IMR-90 (cell line): ENCODE results near the gene MAPK10. TPM values are rescaled to one million over a fixed set of nuclear protein-coding genes. Genes with fewer than 3 reads are reported as not detected.

Experiments
- ATAC-seq: fragments of 200-7000 bp; cut with Tn5 transposase; 2 replicates; pipeline ENCODE4 v1.9.1; 2020; ENCODE audit warnings: low read depth, mild to moderate bottlenecking, moderate library complexity
- BruUV-seq: library from RNA; stranded (reverse); fragments of 400-500 nt; replicated peaks from 2 replicates; lab custom pipeline; 2021; lab: Mats Ljungman, UMichigan
- CTCF ChIA-PET: fragments of 300-600 bp; formaldehyde crosslinking; extraction: SDS; loops from one replicate; lab custom pipeline; 2021; ENCODE audit warnings: antibody characterized with exemption; lab: Yijun Ruan, JAX
- POLR2A ChIA-PET: fragments of 300-600 bp; sonication (Branson Sonifier 250); formaldehyde crosslinking; loops from one replicate; lab custom pipeline; 2022; ENCODE audit warnings: antibody characterized with exemption; ENCODE audit not compliant: unreplicated experiment; lab: Charles Lee
- DNase-seq: peaks from one replicate; pipeline ENCODE4 v3.0.0; 2013
- H2AFZ ChIP-seq: replicated peaks from 2 replicates; pipeline ENCODE3; 2013; ENCODE audit warnings: low read length, mild to moderate bottlenecking; ENCODE audit not compliant: poor library complexity
- H2AK5ac ChIP-seq: 2 replicates; pipeline ENCODE4 v1.6.1; 2013; ENCODE audit warnings: low read depth, low read length, inconsistent platforms
- H2AK9ac ChIP-seq: replicated peaks from 2 replicates; pipeline ENCODE3; 2013; ENCODE audit warnings: mild to moderate bottlenecking, low read depth, low read length, moderate library complexity; ENCODE audit not compliant: poor library complexity
- H2BK120ac ChIP-seq: 2 replicates; pipeline ENCODE4 v1.6.1; 2013; ENCODE audit warnings: low read depth, low read length, inconsistent platforms
- H2BK15ac ChIP-seq: 3 replicates; pipeline ENCODE4 v1.6.1; 2013; ENCODE audit warnings: low read depth, low read length, inconsistent platforms
- H2BK20ac ChIP-seq: 2 replicates; pipeline ENCODE4 v1.6.1; 2013; ENCODE audit warnings: low read depth, mild to moderate bottlenecking, inconsistent platforms, low read length, moderate library complexity
- H2BK5ac ChIP-seq: 2 replicates; pipeline ENCODE4 v1.6.1; 2013; ENCODE audit warnings: mild to moderate bottlenecking, low read depth, low read length, inconsistent platforms; ENCODE audit not compliant: poor library complexity, severe bottlenecking
- H3K14ac ChIP-seq: replicated peaks from 2 replicates; pipeline ENCODE4 v1.6.1; 2013; ENCODE audit warnings: low read depth, low read length, inconsistent platforms
- H3K18ac ChIP-seq: 2 replicates; pipeline ENCODE4 v1.6.1; 2013; ENCODE audit warnings: low read depth, low read length, control low read depth
- H3K23ac ChIP-seq: 2 replicates; pipeline ENCODE4 v1.6.1; 2013; ENCODE audit warnings: low read depth, low read length, inconsistent platforms
- H3K27ac ChIP-seq: 2 replicates; pipeline ENCODE4 v1.5.1; 2013; ENCODE audit warnings: mild to moderate bottlenecking, control low read depth, low read length; ENCODE audit not compliant: insufficient read depth
- H3K27me3 ChIP-seq: 2 replicates; pipeline ENCODE4 v1.6.1; 2013; ENCODE audit warnings: low read length; ENCODE audit not compliant: control insufficient read depth, insufficient read depth
- H3K36me3 ChIP-seq: 2 replicates; pipeline ENCODE4 v1.6.1; 2013; ENCODE audit warnings: low read length, mixed read lengths; ENCODE audit not compliant: control insufficient read depth, insufficient read depth
- H3K4ac ChIP-seq: 2 replicates; pipeline ENCODE4 v1.6.1; 2013; ENCODE audit warnings: low read depth, low read length, inconsistent platforms
- H3K4me1 ChIP-seq: 2 replicates; pipeline ENCODE4 v1.6.1; 2013; ENCODE audit warnings: low read length, mixed read lengths; ENCODE audit not compliant: control insufficient read depth, insufficient read depth
- H3K4me2 ChIP-seq: 2 replicates; pipeline ENCODE4 v1.6.1; 2013; ENCODE audit warnings: low read depth, mild to moderate bottlenecking, control low read depth, low read length, moderate library complexity
- H3K4me3 ChIP-seq: 2 replicates; pipeline ENCODE4 v1.5.1; 2013; ENCODE audit warnings: low read depth, mild to moderate bottlenecking, control low read depth, low read length, moderate library complexity; ENCODE audit not compliant: insufficient read depth
- H3K56ac ChIP-seq: 2 replicates; pipeline ENCODE4 v1.6.1; 2013; ENCODE audit warnings: low read length, inconsistent platforms; ENCODE audit not compliant: insufficient read depth; ENCODE audit errors: extremely low read depth
- H3K79me1 ChIP-seq, 2 experiments: 2 replicates each; pipeline ENCODE4 v1.6.1; 2013; ENCODE audit warnings: low read length in 2 of 2, inconsistent platforms in 1 of 2, low read depth in 1 of 2
- H3K9ac ChIP-seq: 2 replicates; pipeline ENCODE4 v1.6.1; 2013; ENCODE audit warnings: low read depth, low read length, control low read depth
- H3K9me1 ChIP-seq: 2 replicates; pipeline ENCODE4 v1.6.1; 2013; ENCODE audit warnings: low read length, inconsistent platforms; ENCODE audit not compliant: insufficient read depth
- H3K9me3 ChIP-seq: 2 replicates; pipeline ENCODE4 v1.6.1; 2013; ENCODE audit warnings: low read length; ENCODE audit not compliant: control insufficient read depth, insufficient read depth
- H4K20me1 ChIP-seq: 2 replicates; pipeline ENCODE4 v1.6.1; 2013; ENCODE audit warnings: low read length, inconsistent platforms; ENCODE audit not compliant: insufficient read depth
- H4K5ac ChIP-seq: 2 replicates; pipeline ENCODE4 v1.6.1; 2013; ENCODE audit warnings: mild to moderate bottlenecking, low read depth, low read length, control low read depth
- H4K8ac ChIP-seq, 2 experiments: 2 replicates each; pipeline ENCODE4 v1.6.1; 2013; ENCODE audit warnings: low read depth in 2 of 2, low read length in 2 of 2, control low read depth in 1 of 2, inconsistent platforms in 1 of 2
- H4K91ac ChIP-seq: 2 replicates; pipeline ENCODE4 v1.6.1; 2013; ENCODE audit warnings: low read depth, low read length, inconsistent platforms; ENCODE audit not compliant: insufficient read depth
- BHLHE40 ChIP-seq: fragments of 150-350 bp; IDR thresholded peaks from 2 replicates; pipeline ENCODE4 v1.6.1; 2016; ENCODE audit warnings: mild to moderate bottlenecking, low read depth, low read length
- CEBPB ChIP-seq: IDR thresholded peaks from 2 replicates; pipeline ENCODE4 v1.6.1; 2012; ENCODE audit warnings: low read depth, low read length, improper control_type of control experiment
- CHD1 ChIP-seq: IDR thresholded peaks from 2 replicates; pipeline ENCODE4 v1.6.1; 2012; ENCODE audit warnings: low read depth, low read length, improper control_type of control experiment
- CTCF ChIP-seq: conservative IDR thresholded peaks from 2 replicates; pipeline ENCODE4 v1.5.1; 2012; ENCODE audit warnings: mild to moderate bottlenecking, low read depth, low read length, improper control_type of control experiment
- FOS ChIP-seq: fragments of 150-350 bp; IDR thresholded peaks from 2 replicates; pipeline ENCODE4 v1.6.1; 2016; ENCODE audit warnings: low read depth, low read length
- MAFK ChIP-seq: IDR thresholded peaks from 2 replicates; pipeline ENCODE4 v1.6.1; 2012; ENCODE audit warnings: low read depth, low read length, improper control_type of control experiment
- MAZ ChIP-seq: IDR thresholded peaks from 2 replicates; pipeline ENCODE4 v1.6.1; 2012; ENCODE audit warnings: low read depth, mild to moderate bottlenecking, low read length, improper control_type of control experiment, moderate library complexity, borderline replicate concordance
- MXI1 ChIP-seq: IDR thresholded peaks from 2 replicates; pipeline ENCODE4 v1.6.1; 2012; ENCODE audit warnings: low read depth, mild to moderate bottlenecking, low read length, moderate library complexity, borderline replicate concordance
- NFE2L2 ChIP-seq: fragments of 150-350 bp; IDR thresholded peaks from 2 replicates; pipeline ENCODE4 v1.6.1; 2016; ENCODE audit warnings: low read depth, mild to moderate bottlenecking, low read length
- POLR2A ChIP-seq: IDR thresholded peaks from 2 replicates; pipeline ENCODE4 v1.6.1; 2012; ENCODE audit warnings: mild to moderate bottlenecking, low read depth, low read length
- RAD21 ChIP-seq: IDR thresholded peaks from 2 replicates; pipeline ENCODE4 v1.6.1; 2012; ENCODE audit warnings: low read length, improper control_type of control experiment
- RCOR1 ChIP-seq: IDR thresholded peaks from 2 replicates; pipeline ENCODE4 v1.6.1; 2012; ENCODE audit warnings: mild to moderate bottlenecking, low read length, improper control_type of control experiment; ENCODE audit not compliant: insufficient replicate concordance
- RFX5 ChIP-seq: IDR thresholded peaks from 2 replicates; pipeline ENCODE4 v1.8.0; 2012; ENCODE audit warnings: low read depth, mild to moderate bottlenecking, low read length, moderate library complexity
- SMC3 ChIP-seq: fragments of 150-350 bp; IDR thresholded peaks from 2 replicates; pipeline ENCODE4 v1.6.1; 2016; ENCODE audit warnings: low read depth, mild to moderate bottlenecking, antibody characterized with exemption, low read length, moderate library complexity
- USF2 ChIP-seq: fragments of 150-350 bp; IDR thresholded peaks from 2 replicates; pipeline ENCODE4 v1.6.1; 2017; ENCODE audit warnings: mild to moderate bottlenecking, antibody characterized with exemption, low read length, low read depth
- WGBS, 2 experiments: methylation state at CpG; one replicate each; pipeline versions ENCODE4 v1.1.5 to v1.1.7; 2013; ENCODE audit warnings: missing lambda C conversion rate in 2 of 2; ENCODE audit not compliant: insufficient read length in 1 of 2; ENCODE audit errors: extremely low coverage in 2 of 2; 5-methylcytosine and 5-hydroxymethylcytosine counted together
- dilution Hi-C: fragments of 300-500 bp; cut with HindIII; formaldehyde crosslinking; loops from one replicate; pipeline ENCODE4 v1.14.3; 2018; ENCODE audit warnings: low sequenced_read_pairs; ENCODE audit not compliant: unreplicated experiment
- in situ Hi-C: fragments of 300-500 bp; cut with MboI; formaldehyde crosslinking; loops from 3 replicates; pipeline ENCODE4 v1.14.3; 2019; ENCODE audit warnings: low sequenced_read_pairs, inconsistent platforms, mixed read lengths
- intact Hi-C: fragments of 100-400 bp; cut with micrococcal nuclease; formaldehyde crosslinking; loops from 2 replicates; pipeline ENCODE4 v1.10.0; 2022
- polyA plus RNA-seq, 3 experiments: library from polyadenylated mRNA; depleted of rRNA; stranded (reverse); fragments of >200 nt; gene quantifications; 2 replicates each; pipeline ENCODE4 v1.2.3, GENCODE V29; 2012; ENCODE audit warnings: low replicate concordance in 1 of 3
- total RNA-seq: library from RNA; depleted of rRNA; stranded (reverse); fragments of >200 nt; gene quantifications from 2 replicates; pipeline ENCODE4 v1.2.3, GENCODE V29; 2012

The MAPK10 gene
- total and polyA plus RNA-seq, 2 of the 4 experiments (the other 2 are of a cell fraction) = 2.8 to 6.5 TPM

GRCh38 chr4:86233681-86234080 is 126.2 kb downstream of the MAPK10 start:
- Histone ChIP-seq H2BK15ac (no peak overlapping the region; the same call in 2 of the 3 replicates), H3K4me1 (peaks cover 3% of the 10 kb centered on the region; the same call in 1 of the 2 replicates), H3K18ac (no peak overlapping the region), H3K36me3 (no peaks in the 10 kb centered on the region), H4K5ac (no peak overlapping the region), H4K91ac (no peak overlapping the region), H2BK5ac (no peak overlapping the region), H3K56ac (no peak overlapping the region), H2AFZ (peak overlapping the region; percentile 19), H3K4ac (no peak overlapping the region), H3K27me3 (no peaks in the 10 kb centered on the region), H3K9ac (no peak overlapping the region), H3K23ac (no peak overlapping the region; the same call in 1 of the 2 replicates), H4K8ac (0 out of 4 replicates have a peak overlapping the region, but pooled peaks of 1 of the 2 experiments have one; percentile 7), H3K9me1 (peaks cover 3% of the 10 kb centered on the region; the same call in 1 of the 2 replicates), H4K20me1 (no peaks in the 10 kb centered on the region), H3K79me1 (no peaks in the 10 kb centered on the region), H2AK5ac (no peak overlapping the region), H2AK9ac (no peak overlapping the region), H3K14ac (no peak overlapping the region), H3K4me2 (no peak overlapping the region; the same call in 1 of the 2 replicates), H3K9me3 (no peaks in the 10 kb centered on the region), H3K4me3 (no peak overlapping the region), H3K27ac (no peak overlapping the region), H2BK120ac (no peak overlapping the region), H2BK20ac (peak overlapping the region; percentile 56)
- no CpG with 5 or more reads among the region's 1 CpG for WGBS, 2 experiments
- in situ Hi-C loops (no loop called here), dilution Hi-C loops (no loop called here), intact Hi-C loops (no loop called here)
- ChIA-PET POLR2A (no interaction called here), CTCF (no interaction called here)
- ATAC-seq (peak; percentile 64), DNase-seq (peak; percentile 15)
- TF ChIP-seq FOS (no peak), MXI1 (no peak), USF2 (no peak), CTCF (no peak), CEBPB (no peak), POLR2A (no peak), NFE2L2 (no peak), CHD1 (no peak), RCOR1 (no peak), RAD21 (no peak), MAFK (no peak), SMC3 (no peak), MAZ (no peak), RFX5 (no peak), BHLHE40 (no peak)
- BruUV-seq = no TSS peak
